GM12874 (cell line): ENCODE measurements around the gene LRRC8B.

Source experiments
- CTCF ChIP-seq: IDR thresholded peaks from 2 replicates; pipeline ENCODE4 v1.5.1; 2011; ENCODE audit warnings: low read depth, mild to moderate bottlenecking, control low read depth, low read length, moderate library complexity; ENCODE audit not compliant: insufficient read depth

The LRRC8B gene

GRCh38 chr1:89536555-89537341 lies 12.1 kb downstream of the LRRC8B start:
- TF ChIP-seq CTCF = no peak

- no peak for TF ChIP-seq CTCF
These were observed 13.7 kb downstream of the LRRC8B start for GRCh38 chr1:89538361-89538760.

- no peak for TF ChIP-seq CTCF
These were observed 14.5 kb downstream of the LRRC8B start for GRCh38 chr1:89539128-89539527.

GRCh38 chr1:89540406-89540970 lies 15.9 kb downstream of the LRRC8B start:
- TF ChIP-seq CTCF = no peak

- no peak for TF ChIP-seq CTCF
These were observed 17.7 kb downstream of the LRRC8B start for GRCh38 chr1:89542345-89542744.

- TF ChIP-seq CTCF = no peak
These were observed 20.8 kb downstream of the LRRC8B start for GRCh38 chr1:89545264-89546038.
